T-cell (primary cell): ENCODE results near the gene METTL22. TPM values are rescaled to one million over a fixed set of nuclear protein-coding genes. Genes with fewer than 3 reads are reported as not detected.
A peak's percentile ranks its signal among the peaks of the same experiment; 100 is the strongest.

Experiments used
- ATAC-seq, 4 experiments: fragments of 200-7000 bp in 3 of 4; fragments of 150-1000 bp in 1 of 4; cut with Tn5 transposase; replicated peaks in 1 of 4; 1 replicate in 3 of 4; 2 replicates in 1 of 4; pipeline ENCODE4 v1.10.0; 2021; ENCODE audit warnings: moderate library complexity in 3 of 4, mild to moderate bottlenecking in 2 of 4, moderate number of reproducible peaks in 1 of 4
- CTCF ChIA-PET, 2 donors: fragments of 300-600 bp; sonication (Branson Sonifier 250); formaldehyde crosslinking; loops; one replicate each; lab custom pipeline; 2022; ENCODE audit warnings: antibody characterized with exemption in 2 of 2; lab: Charles Lee
- POLR2A ChIA-PET, 2 donors: fragments of 300-600 bp; sonication (Branson Sonifier 250); formaldehyde crosslinking; loops; one replicate each; lab custom pipeline; 2022; ENCODE audit warnings: antibody characterized with exemption in 2 of 2; lab: Charles Lee
- DNase-seq, 35 experiments: peaks; one replicate each; pipeline versions ENCODE4 v3.0.0 to v3.0.0-alpha.2; 2013 to 2023
- H3K27ac ChIP-seq: one replicate; pipeline ENCODE4 v1.5.1; 2013; ENCODE audit warnings: low read length
- H3K27me3 ChIP-seq, 2 experiments: replicated peaks in 1 of 2; 1 replicate in 1 of 2; 2 replicates in 1 of 2; pipeline versions ENCODE4 v1.6.1 to v1.7.0; 2013; ENCODE audit warnings: low read length in 1 of 2, mixed read lengths in 1 of 2; ENCODE audit not compliant: control insufficient read depth in 2 of 2, insufficient read depth in 2 of 2; ENCODE audit errors: extremely low read depth in 1 of 2
- H3K36me3 ChIP-seq, 2 donors: 1 replicate in 1 of 2; 2 replicates in 1 of 2; pipeline versions ENCODE4 v1.6.1 to v1.7.0; 2013; ENCODE audit warnings: low read length in 1 of 2; ENCODE audit not compliant: control insufficient read depth in 2 of 2, insufficient read depth in 1 of 2; ENCODE audit errors: extremely low read depth in 1 of 2
- H3K4me1 ChIP-seq, 2 experiments: 1 replicate in 1 of 2; 2 replicates in 1 of 2; pipeline versions ENCODE4 v1.6.1 to v1.7.0; 2013; ENCODE audit warnings: low read length in 2 of 2, mixed read lengths in 1 of 2; ENCODE audit not compliant: insufficient read depth in 2 of 2, control insufficient read depth in 1 of 2; ENCODE audit errors: extremely low read depth in 1 of 2
- H3K4me3 ChIP-seq, 2 donors: 1 replicate in 1 of 2; 2 replicates in 1 of 2; pipeline versions ENCODE4 v1.5.1 to v1.7.0; 2013; ENCODE audit warnings: mild to moderate bottlenecking in 2 of 2, low read length in 1 of 2, moderate library complexity in 1 of 2; ENCODE audit not compliant: control insufficient read depth in 1 of 2; ENCODE audit errors: extremely low read depth in 1 of 2
- H3K9me3 ChIP-seq: 2 replicates; pipeline ENCODE4 v1.7.0; 2013
- H3K27ac Mint-ChIP-seq, 2 donors: one replicate each; pipeline ENCODE4 v1.8.0; 2020 to 2021; ENCODE audit warnings: mild to moderate bottlenecking in 2 of 2, mixed read lengths in 2 of 2
- H3K27me3 Mint-ChIP-seq, 2 donors: one replicate each; pipeline ENCODE4 v1.8.0; 2021 to 2022; ENCODE audit warnings: mixed read lengths in 2 of 2
- H3K36me3 Mint-ChIP-seq: one replicate; pipeline ENCODE4 v1.8.0; 2021; ENCODE audit warnings: mixed read lengths
- H3K4me1 Mint-ChIP-seq, 3 donors: one replicate each; pipeline ENCODE4 v1.8.0; 2020 to 2022; ENCODE audit warnings: mixed read lengths in 3 of 3, mild to moderate bottlenecking in 1 of 3
- H3K4me3 Mint-ChIP-seq, 3 donors: one replicate each; pipeline ENCODE4 v1.8.0; 2020 to 2022; ENCODE audit warnings: mild to moderate bottlenecking in 3 of 3, mixed read lengths in 3 of 3, moderate library complexity in 3 of 3
- H3K9me3 Mint-ChIP-seq, 3 donors: one replicate each; pipeline ENCODE4 v1.8.0; 2020 to 2022; ENCODE audit warnings: mixed read lengths in 3 of 3
- WGBS: methylation state at CpG from one replicate; pipeline ENCODE4 v1.1.5; 2013; ENCODE audit warnings: missing lambda C conversion rate; ENCODE audit not compliant: insufficient coverage; 5-methylcytosine and 5-hydroxymethylcytosine counted together
- total RNA-seq, 35 experiments: library from RNA in 6 of 35; stranded (reverse) in 6 of 35; fragments of 120-200 nt in 1 of 35; gene quantifications; one replicate each; pipeline versions ENCODE4 v1.2.1 to v1.2.4 and lab custom pipeline; 2013 to 2026

METTL22 gene
- total RNA-seq, 5 donors from 2014 or later (not counting 1 experiment from before 2014, with no cell fraction given): 27.6 to 53.4 (median 34.4) TPM

DNA sequence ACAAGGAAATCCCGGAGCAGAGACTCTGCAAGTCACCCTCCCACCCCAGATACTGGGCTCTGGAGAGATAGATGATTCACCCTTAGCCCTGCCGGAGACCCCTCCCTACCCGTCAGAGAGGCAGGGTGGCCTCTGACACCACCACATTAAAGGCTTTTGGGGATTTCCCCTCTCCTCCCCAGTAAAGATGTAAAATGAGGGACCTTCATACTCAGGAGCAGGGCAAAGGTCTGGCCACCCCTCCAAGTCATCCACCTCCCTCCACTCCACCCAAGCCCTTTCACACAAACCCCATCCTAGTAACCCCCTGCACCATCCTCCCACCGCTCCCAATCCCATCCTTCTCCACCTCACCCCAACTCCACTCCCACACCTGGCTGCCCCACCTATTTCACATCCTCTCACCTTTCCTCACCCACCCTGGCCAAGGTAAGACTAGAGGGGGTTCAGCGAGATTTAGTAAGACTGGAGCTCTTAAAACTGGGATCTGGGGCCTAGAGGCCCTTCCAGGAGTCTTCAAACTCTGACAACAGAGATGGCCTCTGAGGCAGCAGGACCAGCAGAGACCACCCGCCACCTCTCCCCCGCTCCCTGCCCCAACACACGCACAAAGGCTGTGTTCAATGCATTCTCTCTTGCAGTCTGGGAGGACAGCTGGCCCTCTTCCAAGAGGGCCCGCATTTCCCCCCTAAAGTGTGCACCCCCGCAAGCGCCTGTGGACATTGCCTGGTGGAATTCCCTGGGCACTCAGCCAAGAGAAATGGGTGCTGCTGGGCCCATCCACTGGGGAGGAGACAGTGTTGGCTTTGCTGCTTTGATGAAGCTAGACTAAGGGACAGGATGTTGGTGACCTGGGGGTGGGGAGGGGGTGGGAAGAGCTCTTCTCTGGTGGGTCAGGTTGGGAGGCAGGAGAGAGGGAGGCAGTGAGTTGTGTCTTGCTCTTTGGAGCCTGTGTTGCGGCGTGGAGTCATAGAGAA, 54.0 kb downstream of the METTL22 start:
- Mint-ChIP-seq H3K4me3 (peak overlapping the region; percentile 83 to 92 (median 85)), H3K27me3 (no peaks in the 10 kb centered on the region), H3K36me3 (peaks cover 18% of the 10 kb centered on the region), H3K9me3 (peaks cover 6 to 8% (median 7%) of the 10 kb centered on the region in 3 donors), H3K27ac (peak overlapping the region; percentile 76 to 87), H3K4me1 (peaks cover 19 to 24% (median 20%) of the 10 kb centered on the region in 3 donors)
- peak; percentile 24 to 37 (median 27) for ATAC-seq
- Histone ChIP-seq H3K27ac (no peak overlapping the region), H3K4me1 (peaks cover 12 to 24% of the 10 kb centered on the region in 2 experiments), H3K27me3 (peaks cover 0 to 3% of the 10 kb centered on the region in 2 experiments), H3K36me3 (no peaks in the 10 kb centered on the region), H3K9me3 (no peaks in the 10 kb centered on the region), H3K4me3 (peak overlapping the region; percentile 88 to 89)
- ChIA-PET POLR2A (interaction anchor here (0.5 to 0.6 kb wide), 3 partner anchors 50 to 272 kb away, joined by 3 to 5 read pairs (median 3); no protein-coding TSS in a partner anchor), CTCF (interaction anchor here in 1 of 2 donors (0.6 kb wide), 1 partner anchor 38 kb away, joined by 3 read pairs; no protein-coding TSS in a partner anchor)
- 87% methylated on average over 10 of the region's 13 CpGs for WGBS
- DNase-seq: peak in 32 of 35 experiments; percentile 4 to 72 (median 22)

DNA sequence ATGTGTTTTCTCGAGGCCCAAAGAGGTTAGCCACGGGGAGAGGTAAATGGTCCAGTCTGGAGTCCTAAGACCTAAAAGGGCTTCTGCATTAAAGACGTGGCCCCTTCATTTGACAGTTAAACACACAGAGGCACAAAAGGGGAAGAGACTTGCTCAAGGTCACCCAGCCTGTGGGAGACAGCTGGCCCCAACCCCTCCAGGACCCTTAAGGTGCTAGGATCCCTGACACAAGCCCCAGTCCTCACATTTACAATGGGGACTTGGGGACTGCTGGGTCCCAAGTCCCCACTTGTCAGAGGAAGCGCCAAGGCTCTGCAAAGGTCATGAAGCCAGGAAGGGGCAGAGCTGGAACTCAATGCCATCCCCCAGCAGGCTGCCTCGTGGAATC, 54.7 kb downstream of the METTL22 start:
- Histone ChIP-seq H3K9me3 (no peaks in the 10 kb centered on the region), H3K27me3 (peaks cover 0 to 3% of the 10 kb centered on the region in 2 experiments), H3K36me3 (no peaks in the 10 kb centered on the region), H3K4me1 (peaks cover 12 to 24% of the 10 kb centered on the region in 2 experiments), H3K4me3 (no peak overlapping the region), H3K27ac (no peak overlapping the region)
- DNase-seq (no peak), ATAC-seq (no peak)
- POLR2A ChIA-PET: interaction anchor here in 1 of 2 donors (0.5 kb wide), 1 partner anchor 123 kb away, joined by 3 read pairs; no protein-coding TSS in a partner anchor
- 90% methylated on average over 4 of the region's 5 CpGs for WGBS
- peaks cover 6 to 8% (median 7%) of the 10 kb centered on the region in 3 donors for H3K9me3 Mint-ChIP-seq
- peaks cover 18% of the 10 kb centered on the region for H3K36me3 Mint-ChIP-seq
- no peak overlapping the region for H3K27ac Mint-ChIP-seq
- peak overlapping the region; percentile 83 to 92 (median 85) for H3K4me3 Mint-ChIP-seq
- peaks cover 19 to 26% (median 20%) of the 10 kb centered on the region in 3 donors for H3K4me1 Mint-ChIP-seq
- H3K27me3 Mint-ChIP-seq: no peaks in the 10 kb centered on the region
- CTCF ChIA-PET: no interaction called here

DNA sequence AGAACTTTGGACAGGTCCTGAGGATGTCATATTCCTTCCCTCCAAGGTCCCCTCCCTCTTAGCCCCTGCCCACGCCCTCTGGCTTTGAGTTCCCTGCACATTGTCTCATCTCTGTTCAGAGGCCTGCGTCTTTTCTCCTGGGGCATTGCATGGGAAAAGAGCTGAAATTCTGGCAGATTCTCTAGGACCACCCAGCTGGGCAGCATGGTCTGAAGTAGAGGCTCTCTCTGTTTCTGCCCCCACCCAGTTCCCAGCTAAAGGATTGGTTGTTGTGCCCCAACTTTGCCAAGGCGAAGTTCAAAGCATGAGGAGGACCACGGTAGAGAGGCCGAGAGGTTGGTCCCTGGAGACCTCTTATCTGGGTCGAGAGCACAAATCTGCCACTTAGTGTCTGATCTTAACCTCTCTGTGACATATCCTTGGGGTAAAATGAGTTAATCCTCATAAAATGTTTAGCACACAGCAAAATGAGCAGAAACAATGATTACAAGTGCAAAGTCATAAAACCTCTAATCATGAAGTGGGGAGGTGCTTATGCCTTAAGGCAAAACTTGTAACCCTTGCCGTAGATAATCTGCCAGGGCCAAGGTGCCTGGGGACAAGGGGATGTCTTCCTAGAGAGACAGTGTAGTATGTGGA, 55.4 kb downstream of the METTL22 start:
- H3K4me3 Mint-ChIP-seq: peak overlapping the region in 2 of 3 donors; percentile 6 to 22

DNA sequence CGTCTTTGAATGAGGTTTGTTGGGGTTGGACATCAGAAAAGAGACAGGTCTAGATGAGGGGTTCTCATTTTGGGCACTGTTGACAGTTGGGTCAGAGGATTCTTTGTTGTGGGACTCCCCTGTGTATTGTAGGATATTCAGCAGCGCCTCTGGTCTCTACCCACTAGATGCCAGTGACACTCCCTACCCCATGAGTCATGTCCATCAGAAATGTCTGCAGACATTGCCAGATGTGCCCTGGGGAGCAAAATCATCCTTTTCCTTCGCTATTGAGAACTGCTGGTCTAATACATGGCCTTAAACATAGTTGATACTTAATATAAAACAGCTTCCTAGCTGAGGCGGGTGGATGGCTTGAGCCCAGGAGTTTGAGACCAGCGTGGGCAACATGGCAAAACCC, 56.0 kb downstream of the METTL22 start:
- POLR2A ChIA-PET: no interaction called here
- DNase-seq (no peak), ATAC-seq (no peak)
- CTCF ChIA-PET: interaction anchor here in 1 of 2 donors (0.7 kb wide), 1 partner anchor 8 kb away, joined by 5 read pairs; no protein-coding TSS in a partner anchor
- Mint-ChIP-seq H3K36me3 (peaks cover 18% of the 10 kb centered on the region), H3K27me3 (no peaks in the 10 kb centered on the region), H3K4me1 (peaks cover 19 to 26% (median 20%) of the 10 kb centered on the region in 3 donors), H3K27ac (no peak overlapping the region), H3K9me3 (peaks cover 6 to 8% (median 7%) of the 10 kb centered on the region in 3 donors), H3K4me3 (no peak overlapping the region)
- Histone ChIP-seq H3K27ac (no peak overlapping the region), H3K9me3 (no peaks in the 10 kb centered on the region), H3K36me3 (no peaks in the 10 kb centered on the region), H3K27me3 (peaks cover 0 to 3% of the 10 kb centered on the region in 2 experiments), H3K4me1 (peaks cover 12 to 24% of the 10 kb centered on the region in 2 experiments), H3K4me3 (no peak overlapping the region)
- 100% methylated on average over 1 of the region's 5 CpGs for WGBS

More for the DNA sequence above, 55.4 kb downstream of the METTL22 start:
- ATAC-seq (no peak), DNase-seq (no peak)
- Histone ChIP-seq H3K9me3 (no peaks in the 10 kb centered on the region), H3K36me3 (no peaks in the 10 kb centered on the region), H3K4me3 (no peak overlapping the region), H3K4me1 (peaks cover 12 to 24% of the 10 kb centered on the region in 2 experiments), H3K27ac (no peak overlapping the region), H3K27me3 (peaks cover 0 to 3% of the 10 kb centered on the region in 2 experiments)
- CTCF ChIA-PET: no interaction called here
- Mint-ChIP-seq H3K27me3 (no peaks in the 10 kb centered on the region), H3K36me3 (peaks cover 18% of the 10 kb centered on the region), H3K4me1 (peaks cover 19 to 26% (median 20%) of the 10 kb centered on the region in 3 donors), H3K27ac (no peak overlapping the region), H3K9me3 (peaks cover 6 to 8% (median 7%) of the 10 kb centered on the region in 3 donors)
- POLR2A ChIA-PET: no interaction called here
- WGBS: 94% methylated on average over 7 of the region's 7 CpGs

DNA sequence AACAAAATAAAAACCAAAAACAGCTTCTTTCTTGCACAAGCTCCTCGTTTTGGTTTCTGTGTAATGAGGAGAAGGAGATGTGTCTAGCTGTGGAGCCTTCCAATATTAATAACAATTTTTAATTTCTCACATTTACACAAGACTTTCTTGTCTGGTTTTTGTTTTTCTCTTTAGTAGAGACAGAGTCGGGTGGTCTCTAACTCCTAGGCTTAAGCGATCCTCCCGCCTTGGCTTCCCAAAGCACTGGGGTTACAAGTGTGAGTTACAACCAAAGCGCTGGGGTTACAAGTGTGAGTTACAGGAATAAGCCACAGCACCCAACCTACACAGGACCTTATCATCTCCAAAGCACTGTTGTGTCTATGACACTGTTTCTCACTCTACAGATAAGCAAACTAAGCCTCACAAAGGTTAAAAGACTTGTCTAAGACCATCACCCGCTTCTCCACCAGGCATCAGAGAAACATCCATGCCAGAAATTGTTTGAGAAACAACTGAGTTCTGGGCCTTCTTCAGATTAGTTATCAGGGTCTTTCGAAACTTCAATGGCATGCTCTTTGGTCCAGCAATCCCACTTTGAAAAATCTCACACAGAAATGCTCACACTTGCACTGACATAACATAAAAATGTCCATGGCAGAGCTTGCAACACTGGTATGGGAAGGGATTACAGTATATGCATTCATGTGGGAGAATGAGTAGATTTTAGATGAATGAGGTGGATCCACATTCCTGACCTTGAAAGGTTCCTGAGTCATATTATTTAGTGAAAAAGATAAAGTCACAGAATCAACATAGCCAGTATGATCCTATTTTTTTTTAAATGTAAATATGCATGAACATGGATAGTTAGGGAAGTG, 56.8 kb downstream of the METTL22 start:
- Histone ChIP-seq H3K27ac (no peak overlapping the region), H3K9me3 (no peaks in the 10 kb centered on the region), H3K36me3 (peaks cover 0 to 4% of the 10 kb centered on the region in 2 donors), H3K4me1 (peaks cover 12 to 24% of the 10 kb centered on the region in 2 experiments), H3K27me3 (peaks cover 0 to 3% of the 10 kb centered on the region in 2 experiments), H3K4me3 (no peak overlapping the region)
- CTCF ChIA-PET: interaction anchor here in 1 of 2 donors (0.7 kb wide), 1 partner anchor 9 kb away, joined by 5 read pairs; no protein-coding TSS in a partner anchor
- Mint-ChIP-seq H3K27ac (no peak overlapping the region), H3K36me3 (peaks cover 18% of the 10 kb centered on the region), H3K9me3 (peaks cover 6 to 8% (median 7%) of the 10 kb centered on the region in 3 donors), H3K4me3 (no peak overlapping the region), H3K27me3 (no peaks in the 10 kb centered on the region), H3K4me1 (peaks cover 19 to 26% (median 20%) of the 10 kb centered on the region in 3 donors)
- POLR2A ChIA-PET: interaction anchor here in 1 of 2 donors (1.0 kb wide), 1 partner anchor 190 kb away, joined by 3 read pairs; the partner anchor contains the start of gene CARHSP1
- DNase-seq: no peak
- ATAC-seq: no peak
- WGBS: no CpG with 5 or more reads among the region's 7 CpGs
